IPS DF 4.7 (cell line): Measurements from ENCODE around the gene ANKRD61.
"Not testable (repeated sequence)": the region's sequence is repeated elsewhere in the genome, so short reads cannot be mapped to it uniquely, and the experiment has no call there.

ENCODE experiments used
- DNase-seq: peaks from one replicate; pipeline ENCODE4 v3.0.0-alpha.2; 2013; ENCODE audit warnings: low spot score; ENCODE audit errors: extremely low read depth

The ANKRD61 gene

GRCh38 chr7:6031567-6031966 is 391 bp downstream of the ANKRD61 start:
- no peak for DNase-seq

GRCh38 chr7:6032167-6032566 is 991 bp downstream of the ANKRD61 start:
- DNase-seq = no peak

GRCh38 chr7:6032641-6033040 is 1.5 kb downstream of the ANKRD61 start:
- DNase-seq = no peak

GRCh38 chr7:6035165-6035564 is 4.0 kb downstream of the ANKRD61 start:
- no peak for DNase-seq

- DNase-seq = no peak
Observed at GRCh38 chr7:6035686-6036085, 4.5 kb downstream of the ANKRD61 start.

- no peak for DNase-seq
Observed at GRCh38 chr7:6049780-6050179, 18.6 kb downstream of the ANKRD61 start.

- not testable (repeated sequence) for DNase-seq
Observed at GRCh38 chr7:6051185-6051584, 20.0 kb downstream of the ANKRD61 start.

- no peak for DNase-seq
Observed at GRCh38 chr7:6056616-6057015, 25.4 kb downstream of the ANKRD61 start.

- DNase-seq = no peak
Observed at GRCh38 chr7:6057316-6058129, 26.3 kb downstream of the ANKRD61 start.

- not testable (repeated sequence) for DNase-seq
Observed at GRCh38 chr7:6059941-6060340, 28.8 kb downstream of the ANKRD61 start.

- no peak for DNase-seq
Observed at GRCh38 chr7:6071406-6071805, 40.2 kb downstream of the ANKRD61 start.

GRCh38 chr7:6074612-6075380 is 43.6 kb downstream of the ANKRD61 start:
- DNase-seq = no peak

- DNase-seq = no peak
Observed at GRCh38 chr7:6078548-6078947, 47.4 kb downstream of the ANKRD61 start.

GRCh38 chr7:6083047-6083446 is 51.9 kb downstream of the ANKRD61 start:
- DNase-seq = not testable (repeated sequence)
